HG03196 (cell line): ENCODE measurements around the gene GBP3.
"Not testable (repeated sequence)": the region's sequence is repeated elsewhere in the genome, so short reads cannot be mapped to it uniquely, and the experiment has no call there.

Source experiments
- ATAC-seq: cut with Tn5 transposase; IDR thresholded peaks from one replicate; pipeline ENCODE4 v1.9.1; 2021; ENCODE audit not compliant: unreplicated experiment

GBP3 gene

GRCh38 chr1:88980870-88981269 lies 41.8 kb downstream of the GBP3 start:
- no peak for ATAC-seq

GRCh38 chr1:88979749-88980116 lies 42.9 kb downstream of the GBP3 start:
- ATAC-seq: no peak

- no peak for ATAC-seq
Observed at GRCh38 chr1:88979054-88979748, 43.5 kb downstream of the GBP3 start.

- no peak for ATAC-seq
Observed at GRCh38 chr1:88976235-88976634, 46.4 kb downstream of the GBP3 start.

- ATAC-seq: not testable (repeated sequence)
Observed at GRCh38 chr1:88974616-88975172, 48.0 kb downstream of the GBP3 start.

GRCh38 chr1:88973520-88974137 lies 49.0 kb downstream of the GBP3 start:
- ATAC-seq: no peak

GRCh38 chr1:88961647-88962275 lies 60.9 kb downstream of the GBP3 start:
- no peak for ATAC-seq

GRCh38 chr1:88961081-88961480 lies 61.6 kb downstream of the GBP3 start:
- ATAC-seq: no peak
